ENCODE results near the gene CRYGD.

DNA sequence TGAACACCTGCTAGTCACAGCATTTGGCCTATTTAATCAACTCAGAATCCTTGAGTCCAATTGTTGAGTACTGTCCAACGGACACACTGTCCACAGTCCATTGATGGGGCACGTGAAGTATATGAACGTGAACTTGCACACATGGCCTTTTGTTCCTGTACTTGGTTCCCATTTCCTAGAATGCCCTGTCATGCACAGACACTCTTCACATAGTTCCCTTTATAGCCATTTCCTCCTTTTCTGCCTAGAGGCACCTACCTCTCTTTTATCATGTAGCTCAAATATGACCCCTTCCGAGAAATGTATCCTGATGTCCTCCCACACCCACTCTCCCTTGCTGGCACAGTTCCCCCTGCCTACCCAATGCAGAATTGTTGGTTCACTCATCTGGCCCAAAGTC, 47.8 kb upstream of the CRYGD start:
- TF ChIP-seq YY1 (IDR thresholded peaks at IDR 0.05; ENCODE audit: insufficient read depth, insufficient read length) (no peak), SUZ12 (IDR thresholded peaks at IDR 0.05; ENCODE audit: extremely low read depth, insufficient read depth, insufficient read length) (no peak), ZNF274 (IDR thresholded peaks at IDR 0.05; ENCODE audit: low read depth, low read length) (no peak)
